ENCODE results near the gene PLXNA1.

The PLXNA1 gene

GRCh38 chr3:126954141-126954842, 28.6 kb upstream of the PLXNA1 start:
- DNase-seq, result no peak

GRCh38 chr3:126955004-126955790, 27.7 kb upstream of the PLXNA1 start:
- no peak for DNase-seq

- DNase-seq, result no peak
Measured at GRCh38 chr3:126956361-126956760, 26.6 kb upstream of the PLXNA1 start.

- no peak for DNase-seq
Measured at GRCh38 chr3:126956866-126957650, 25.9 kb upstream of the PLXNA1 start.

- DNase-seq, result no peak
Measured at GRCh38 chr3:126957776-126958637, 24.9 kb upstream of the PLXNA1 start.

- no peak for DNase-seq
Measured at GRCh38 chr3:126958638-126959085, 24.3 kb upstream of the PLXNA1 start.

GRCh38 chr3:126959136-126959920, 23.6 kb upstream of the PLXNA1 start:
- DNase-seq, result no peak

GRCh38 chr3:126959921-126960603, 22.9 kb upstream of the PLXNA1 start:
- no peak for DNase-seq

GRCh38 chr3:126960604-126960995, 22.3 kb upstream of the PLXNA1 start:
- DNase-seq, result no peak

- no peak for DNase-seq
Measured at GRCh38 chr3:126961191-126961790, 21.6 kb upstream of the PLXNA1 start.

GRCh38 chr3:126961791-126962461, 21.0 kb upstream of the PLXNA1 start:
- DNase-seq, result no peak

- no peak for DNase-seq
Measured at GRCh38 chr3:126962756-126963155, 20.2 kb upstream of the PLXNA1 start.

GRCh38 chr3:126963261-126964190, 19.4 kb upstream of the PLXNA1 start:
- DNase-seq, result no peak

GRCh38 chr3:126964261-126964660, 18.7 kb upstream of the PLXNA1 start:
- no peak for DNase-seq

- no peak for DNase-seq
Measured at GRCh38 chr3:126964950-126965349, 18.0 kb upstream of the PLXNA1 start.

GRCh38 chr3:126965526-126966080, 17.3 kb upstream of the PLXNA1 start:
- no peak for DNase-seq

- DNase-seq, result no peak
Measured at GRCh38 chr3:126967386-126967785, 15.5 kb upstream of the PLXNA1 start.
